Measurements from ENCODE around the gene AFAP1L1. TPM values are rescaled to one million over a fixed set of nuclear protein-coding genes. Genes with fewer than 3 reads are reported as not detected.

The AFAP1L1 gene
- total and polyA plus RNA-seq, 4 donors = 2.1 to 11.6 (median 4.0) TPM

GRCh38 chr5:149386166-149386565, 114.5 kb downstream of the AFAP1L1 start:
- Histone ChIP-seq H3K27ac (ENCODE audit: low read depth in 1 of 2, low read length in 2 of 2) (peak overlapping the region; percentile 11 to 19), H3K36me3 (ENCODE audit: control insufficient read depth in 4 of 4, insufficient read depth in 3 of 4, low read depth in 1 of 4, low read length in 3 of 4) (no peaks in the 10 kb centered on the region), H3K9me3 (ENCODE audit: control insufficient read depth in 4 of 4, low read length in 3 of 4) (no peaks in the 10 kb centered on the region), H3K4me3 (ENCODE audit: low read depth in 1 of 3, low read length in 3 of 3) (no peak overlapping the region), H3K4me1 (ENCODE audit: control insufficient read depth in 4 of 4, insufficient read depth in 4 of 4, low read length in 3 of 4) (peaks cover 0 to 6% (median 0%) of the 10 kb centered on the region in 4 donors), H3K27me3 (ENCODE audit: control insufficient read depth in 4 of 4, insufficient read depth in 4 of 4, low read length in 3 of 4) (no peaks in the 10 kb centered on the region), H3K9ac (ENCODE audit: low read depth in 1 of 2, low read length in 2 of 2) (no peak overlapping the region)
- DNase-seq (ENCODE audit: low spot score) = no peak
- 87% methylated on average over 5 of the region's 5 CpGs for WGBS
- TF ChIP-seq YY1 (IDR thresholded peaks at IDR 0.05) (no peak), MAX (IDR thresholded peaks at IDR 0.05) (no peak), GABPA (IDR thresholded peaks at IDR 0.05 in 1 of 2, conservative IDR thresholded peaks at IDR 0.05 in 1 of 2) (no peak), FOXA2 (IDR thresholded peaks at IDR 0.05) (no peak), SP1 (IDR thresholded peaks at IDR 0.05) (no peak), FOXA1 (IDR thresholded peaks at IDR 0.05) (no peak), RAD21 (IDR thresholded peaks at IDR 0.05) (no peak), JUND (IDR thresholded peaks at IDR 0.05) (no peak), NR2F2 (IDR thresholded peaks at IDR 0.05) (no peak), RXRA (IDR thresholded peaks at IDR 0.05) (no peak)

- no peaks in the 10 kb centered on the region for H3K36me3 ChIP-seq (ENCODE audit: control insufficient read depth in 4 of 4, insufficient read depth in 3 of 4, low read depth in 1 of 4, low read length in 3 of 4)
- TF ChIP-seq NR2F2 (IDR thresholded peaks at IDR 0.05) (peak; percentile 78), RAD21 (IDR thresholded peaks at IDR 0.05) (no peak), RXRA (IDR thresholded peaks at IDR 0.05) (peak in 1 of 2 donors; percentile 43)
- peaks cover 0 to under 1% (median 0%) of the 10 kb centered on the region in 4 donors for H3K4me1 ChIP-seq (ENCODE audit: control insufficient read depth in 4 of 4, insufficient read depth in 4 of 4, low read length in 3 of 4)
- no peaks in the 10 kb centered on the region for H3K9me3 ChIP-seq (ENCODE audit: control insufficient read depth in 4 of 4, low read length in 3 of 4)
- 80% methylated on average over 9 of the region's 9 CpGs for WGBS
- no peaks in the 10 kb centered on the region for H3K27me3 ChIP-seq (ENCODE audit: control insufficient read depth in 4 of 4, insufficient read depth in 4 of 4, low read length in 3 of 4)
- H3K27ac ChIP-seq (ENCODE audit: low read depth in 1 of 2, low read length in 2 of 2) = peak overlapping the region in 1 of 2 donors; percentile 26
- no peak overlapping the region for H3K9ac ChIP-seq (ENCODE audit: low read depth in 1 of 2, low read length in 2 of 2)
- no peak for DNase-seq (ENCODE audit: low spot score)
- H3K4me3 ChIP-seq (ENCODE audit: low read depth in 1 of 3, low read length in 3 of 3) = no peak overlapping the region
Measured at GRCh38 chr5:149387081-149387631, 115.5 kb downstream of the AFAP1L1 start.

- H3K27ac ChIP-seq (ENCODE audit: low read depth in 1 of 2, low read length in 2 of 2) = peak overlapping the region in 1 of 2 donors; percentile 26
- WGBS = 78% methylated on average over 1 of the region's 1 CpG
Measured at GRCh38 chr5:149387982-149388381, 116.3 kb downstream of the AFAP1L1 start.

More at GRCh38 chr5:149387982-149388381, 116.3 kb downstream of the AFAP1L1 start:
- TF ChIP-seq REST (IDR thresholded peaks at IDR 0.05) (no peak), HNF4G (IDR thresholded peaks at IDR 0.05) (no peak), JUND (IDR thresholded peaks at IDR 0.05) (peak in 1 of 2 donors; percentile 15), ATF3 (IDR thresholded peaks at IDR 0.05) (no peak), RXRA (IDR thresholded peaks at IDR 0.05) (peak in 1 of 2 donors; percentile 22), CTCF (IDR thresholded peaks at IDR 0.05; ENCODE audit: low read depth, low read length, missing input control) (no peak), RAD21 (IDR thresholded peaks at IDR 0.05) (peak in 1 of 2 donors; percentile 1), YY1 (IDR thresholded peaks at IDR 0.05) (peak; percentile 21), NR2F2 (IDR thresholded peaks at IDR 0.05) (peak; percentile 80), MAX (IDR thresholded peaks at IDR 0.05) (no peak), GABPA (IDR thresholded peaks at IDR 0.05 in 1 of 2, conservative IDR thresholded peaks at IDR 0.05 in 1 of 2) (no peak)
- no peaks in the 10 kb centered on the region for H3K36me3 ChIP-seq (ENCODE audit: control insufficient read depth in 4 of 4, insufficient read depth in 3 of 4, low read depth in 1 of 4, low read length in 3 of 4)
- H3K4me3 ChIP-seq (ENCODE audit: low read depth in 1 of 3, low read length in 3 of 3) = no peak overlapping the region
- no peaks in the 10 kb centered on the region for H3K4me1 ChIP-seq (ENCODE audit: control insufficient read depth in 4 of 4, insufficient read depth in 4 of 4, low read length in 3 of 4)
- no peaks in the 10 kb centered on the region for H3K9me3 ChIP-seq (ENCODE audit: control insufficient read depth in 4 of 4, low read length in 3 of 4)
- DNase-seq (ENCODE audit: low spot score) = no peak
- no peak overlapping the region for H3K9ac ChIP-seq (ENCODE audit: low read depth in 1 of 2, low read length in 2 of 2)
- no peaks in the 10 kb centered on the region for H3K27me3 ChIP-seq (ENCODE audit: control insufficient read depth in 4 of 4, insufficient read depth in 4 of 4, low read length in 3 of 4)

Data from liver (tissue), 9 donors.